Inflammatory macrophage treated with lipopolysaccharide for 4 hours (primary cell): ENCODE measurements around the gene RFTN1.

Source experiments
- DNase-seq: peaks from one replicate; pipeline ENCODE4 v3.0.0-alpha.2; 2020

Gene RFTN1

GRCh38 chr3:16485395-16485992, 28.0 kb downstream of the RFTN1 start:
- DNase-seq: no peak

GRCh38 chr3:16484984-16485383, 28.5 kb downstream of the RFTN1 start:
- DNase-seq: no peak

GRCh38 chr3:16484216-16484615, 29.3 kb downstream of the RFTN1 start:
- DNase-seq: no peak

GRCh38 chr3:16482770-16483531, 30.5 kb downstream of the RFTN1 start:
- peak; percentile 67 for DNase-seq

GRCh38 chr3:16482194-16482769, 31.2 kb downstream of the RFTN1 start:
- peak; percentile 69 for DNase-seq

GRCh38 chr3:16481546-16481897, 32.0 kb downstream of the RFTN1 start:
- DNase-seq: no peak

GRCh38 chr3:16480861-16481545, 32.5 kb downstream of the RFTN1 start:
- DNase-seq: peak; percentile 66

GRCh38 chr3:16478516-16478915, 35.0 kb downstream of the RFTN1 start:
- peak; percentile 58 for DNase-seq

GRCh38 chr3:16477521-16477920, 36.0 kb downstream of the RFTN1 start:
- DNase-seq: no peak

- no peak for DNase-seq
Observed at GRCh38 chr3:16477056-16477455, 36.4 kb downstream of the RFTN1 start.

GRCh38 chr3:16476636-16477035, 36.9 kb downstream of the RFTN1 start:
- peak; percentile 73 for DNase-seq

- DNase-seq: no peak
Observed at GRCh38 chr3:16475766-16476165, 37.7 kb downstream of the RFTN1 start.

GRCh38 chr3:16474920-16475319, 38.6 kb downstream of the RFTN1 start:
- DNase-seq: no peak

GRCh38 chr3:16474216-16474615, 39.3 kb downstream of the RFTN1 start:
- no peak for DNase-seq

- DNase-seq: no peak
Observed at GRCh38 chr3:16472593-16472992, 40.9 kb downstream of the RFTN1 start.

GRCh38 chr3:16471897-16472296, 41.6 kb downstream of the RFTN1 start:
- no peak for DNase-seq

- no peak for DNase-seq
Observed at GRCh38 chr3:16470590-16470989, 42.9 kb downstream of the RFTN1 start.

GRCh38 chr3:16468336-16469098, 45.0 kb downstream of the RFTN1 start:
- no peak for DNase-seq

GRCh38 chr3:16468002-16468335, 45.5 kb downstream of the RFTN1 start:
- no peak for DNase-seq

- peak; percentile 85 for DNase-seq
Observed at GRCh38 chr3:16467393-16467792, 46.1 kb downstream of the RFTN1 start.

- DNase-seq: no peak
Observed at GRCh38 chr3:16466822-16467221, 46.7 kb downstream of the RFTN1 start.

- no peak for DNase-seq
Observed at GRCh38 chr3:16464511-16465148, 48.9 kb downstream of the RFTN1 start.

- DNase-seq: no peak
Observed at GRCh38 chr3:16463914-16464313, 49.6 kb downstream of the RFTN1 start.
